Inflammatory macrophage treated with lipopolysaccharide for 1 hour (primary cell): ENCODE measurements around the gene DPYSL3.

Experiments used
- DNase-seq, 2 donors: peaks; one replicate each; pipeline ENCODE4 v3.0.0-alpha.2; 2020 to 2022

The DPYSL3 gene

GRCh38 chr5:147360816-147361215 lies 149.1 kb downstream of the DPYSL3 start:
- DNase-seq = no peak

- DNase-seq = no peak
These were observed 150.3 kb downstream of the DPYSL3 start for GRCh38 chr5:147359581-147359980.

GRCh38 chr5:147359101-147359500 lies 150.8 kb downstream of the DPYSL3 start:
- no peak for DNase-seq

- DNase-seq = no peak
These were observed 160.6 kb downstream of the DPYSL3 start for GRCh38 chr5:147349241-147349640.

GRCh38 chr5:147348451-147348850 lies 161.4 kb downstream of the DPYSL3 start:
- no peak for DNase-seq

GRCh38 chr5:147348046-147348445 lies 161.8 kb downstream of the DPYSL3 start:
- DNase-seq = no peak

- no peak for DNase-seq
These were observed 163.8 kb downstream of the DPYSL3 start for GRCh38 chr5:147346006-147346561.

GRCh38 chr5:147344861-147345260 lies 165.0 kb downstream of the DPYSL3 start:
- no peak for DNase-seq

GRCh38 chr5:147341345-147341744 lies 168.5 kb downstream of the DPYSL3 start:
- DNase-seq = no peak

- no peak for DNase-seq
These were observed 168.9 kb downstream of the DPYSL3 start for GRCh38 chr5:147340941-147341340.
